Midbrain (tissue), 1 donor: ENCODE results near the gene NTN1.

Experiments used
- DNase-seq: peaks from one replicate; lab custom pipeline; 2025; lab: John Stamatoyannopoulos, UW

The NTN1 gene

GRCh38 chr17:9195961-9196670 is 174.8 kb downstream of the NTN1 start:
- no peak for DNase-seq

GRCh38 chr17:9199571-9200551 is 178.6 kb downstream of the NTN1 start:
- DNase-seq, result no peak

GRCh38 chr17:9200699-9201359 is 179.5 kb downstream of the NTN1 start:
- no peak for DNase-seq

GRCh38 chr17:9202532-9202931 is 181.2 kb downstream of the NTN1 start:
- no peak for DNase-seq

- DNase-seq, result no peak
Measured at GRCh38 chr17:9203771-9204425, 182.6 kb downstream of the NTN1 start.

- DNase-seq, result no peak
Measured at GRCh38 chr17:9204637-9205329, 183.5 kb downstream of the NTN1 start.

GRCh38 chr17:9205520-9206409 is 184.5 kb downstream of the NTN1 start:
- DNase-seq, result no peak

- no peak for DNase-seq
Measured at GRCh38 chr17:9206410-9206703, 185.0 kb downstream of the NTN1 start.

GRCh38 chr17:9206741-9207332 is 185.5 kb downstream of the NTN1 start:
- DNase-seq, result no peak

- no peak for DNase-seq
Measured at GRCh38 chr17:9208381-9209105, 187.2 kb downstream of the NTN1 start.

- no peak for DNase-seq
Measured at GRCh38 chr17:9209347-9209746, 188.0 kb downstream of the NTN1 start.

GRCh38 chr17:9209781-9210370 is 188.6 kb downstream of the NTN1 start:
- DNase-seq, result no peak

GRCh38 chr17:9211133-9211765 is 189.9 kb downstream of the NTN1 start:
- no peak for DNase-seq

- no peak for DNase-seq
Measured at GRCh38 chr17:9212376-9213302, 191.3 kb downstream of the NTN1 start.

GRCh38 chr17:9213303-9213640 is 192.0 kb downstream of the NTN1 start:
- no peak for DNase-seq

GRCh38 chr17:9215465-9215864 is 194.2 kb downstream of the NTN1 start:
- DNase-seq, result no peak
